Heart right ventricle (tissue), 16 donors: ENCODE results near the gene NDE1. TPM values are rescaled to one million over a fixed set of nuclear protein-coding genes. Genes with fewer than 3 reads are reported as not detected.
A peak's percentile ranks its signal among the peaks of the same experiment; 100 is the strongest.

Experiments
- ATAC-seq, 8 donors: fragments of 200-7000 bp; cut with Tn5 transposase; one replicate each; pipeline ENCODE4 v1.9.1; 2020; ENCODE audit warnings: mild to moderate bottlenecking in 8 of 8, moderate library complexity in 8 of 8, moderate number of reproducible peaks in 1 of 8
- DNase-seq, 2 donors: peaks; one replicate each; pipeline ENCODE4 v3.0.0-alpha.2; 2020
- H3K27ac ChIP-seq, 10 donors: fragments of 200-600 bp; sonication (generic) in 2 of 10; one replicate each; pipeline versions ENCODE4 v1.5.0 to v1.8.0; 2020 to 2022; ENCODE audit warnings: mild to moderate bottlenecking in 3 of 10
- H3K27me3 ChIP-seq, 7 donors: fragments of 200-600 bp; one replicate each; pipeline ENCODE4 v1.8.0; 2021 to 2022; ENCODE audit warnings: mild to moderate bottlenecking in 2 of 7
- H3K36me3 ChIP-seq, 9 donors: fragments of 200-600 bp; sonication (generic) in 1 of 9; one replicate each; pipeline versions ENCODE4 v1.5.0 to v1.8.0; 2020 to 2022; ENCODE audit warnings: mild to moderate bottlenecking in 2 of 9
- H3K4me1 ChIP-seq, 9 donors: fragments of 200-600 bp; sonication (generic) in 1 of 9; one replicate each; pipeline versions ENCODE4 v1.5.0 to v1.8.0; 2020 to 2022; ENCODE audit warnings: mild to moderate bottlenecking in 4 of 9
- H3K4me3 ChIP-seq, 10 donors: fragments of 200-600 bp; sonication (generic) in 2 of 10; one replicate each; pipeline versions ENCODE4 v1.5.0 to v1.8.0; 2020 to 2022; ENCODE audit warnings: mild to moderate bottlenecking in 7 of 10, moderate library complexity in 2 of 10
- H3K9me3 ChIP-seq, 11 donors: fragments of 200-600 bp in 10 of 11; sonication (generic) in 2 of 11; one replicate each; pipeline versions ENCODE4 v1.5.0 to v1.8.0; 2013 to 2022; ENCODE audit warnings: mild to moderate bottlenecking in 2 of 11, control low read depth in 1 of 11, moderate library complexity in 1 of 11
- WGBS, 2 donors: extraction: QIAGEN DNeasy Blood & Tissue Kit; methylation state at CpG; one replicate each; pipeline ENCODE4 v1.1.7; 2013; ENCODE audit warnings: inconsistent platforms in 1 of 2; 5-methylcytosine and 5-hydroxymethylcytosine counted together
- intact Hi-C, 10 donors: fragments of 100-400 bp; cut with DNase I; formaldehyde crosslinking; loops; one replicate each; pipeline versions ENCODE4 v1.11.1 to v1.14.2; 2022
- polyA plus RNA-seq, 2 donors: library from polyadenylated mRNA; stranded (reverse); fragments of 200-250 nt; gene quantifications; one replicate each; pipeline ENCODE4 v1.2.3, GENCODE V29; 2013
- total RNA-seq, 10 donors: library from RNA; stranded (reverse); fragmentation: NEBNext Ultra II Directional in 3 of 10; extraction: Animal tissue kit (Norgen Biotek cat#: 25700) in 3 of 10; gene quantifications; one replicate each; pipeline versions ENCODE4 v1.2.1 to v1.2.4, GENCODE V29; 2021 to 2023
- TF ChIP-seq, protein P1 (sequence below), 9 donors: fragments of 200-600 bp; sonication (generic) in 2 of 9; IDR thresholded peaks; one replicate each; pipeline versions ENCODE4 v1.5.0 to v1.8.0; 2021 to 2022; ENCODE audit warnings: antibody characterized with exemption in 9 of 9, mild to moderate bottlenecking in 5 of 9, moderate library complexity in 1 of 9
- donor health status: Arrhythmogenic right ventricular cardiomyopathy.
- donor health status: ischemic (EF 13 %, LVEDD 7.1; RV severe dilation, severe dysfunction).
- donor health status: healthy with polysubstance abuse.
- donor health status: DM: no; HTN: yes; CAD: no.
- donor health status: DM: no; HTN: no; CAD: no.
- donor health status: ischemic (EF 25% LVEDD 6.9; RV normal size, moderate dysfunction).
- donor health status: ischemic (EF 25% LVEDD 5.7; RV mildly dilated, moderate dysfunction).
- donor health status: healthy.
- donor health status: DM: yes; HTN: yes; CAD: no.
- donor health status: Ischemic cardiomyopathy.
- donor health status: ischemic (EF 35%, LVEDD 5.7; RV mildly dilated, moderate dysfunction).
- donor health status: nonischemic (EF 11% LVEDD 7.7; RV severe dilation, severe dysfunction).
- donor health status: DM: yes; HTN: yes; CAD: no.
- donor health status: PGD.
- donor health status: ischemic (EF 29% LVEDD 5.4; RV normal size, mild dysfunction).
- donor health status: nonischemic (EF 23%, LVEDD 6.1; RV moderate dilation, normal function).

The NDE1 gene
- total and polyA plus RNA-seq, 12 donors: 6.0 to 29.0 (median 18.6) TPM

DNA sequence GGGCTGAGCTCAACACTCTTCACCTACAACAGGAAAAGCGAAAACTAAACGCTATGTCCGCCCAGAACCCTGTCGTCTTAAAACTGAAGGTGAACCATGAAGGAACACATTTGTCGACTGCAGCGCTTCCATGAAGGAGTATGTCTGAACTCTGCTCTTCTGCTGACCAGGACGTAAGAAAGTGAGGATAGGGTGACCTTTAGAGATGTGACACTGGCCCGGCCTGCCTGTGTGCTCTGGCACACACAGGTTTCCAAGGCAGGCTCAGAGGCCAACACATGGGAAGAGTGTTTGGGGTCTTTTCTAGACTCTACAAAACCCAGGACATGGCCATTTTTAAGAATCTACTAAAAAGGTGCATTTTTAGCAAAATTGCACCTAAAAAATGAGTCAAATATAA lies 28.2 kb upstream of the NDE1 start:
- peak in 6 of 8 donors; percentile 67 to 81 (median 74) for ATAC-seq
- intact Hi-C loops: loop anchor here in 2 of 10 donors (5.0 to 10.0 kb wide), 2 partner anchors 195 to 197 kb away; no protein-coding TSS in a partner anchor
- WGBS, 2 donors: 57 to 74% methylated on average over 8 of the region's 8 CpGs
- TF ChIP-seq, protein P1, sequence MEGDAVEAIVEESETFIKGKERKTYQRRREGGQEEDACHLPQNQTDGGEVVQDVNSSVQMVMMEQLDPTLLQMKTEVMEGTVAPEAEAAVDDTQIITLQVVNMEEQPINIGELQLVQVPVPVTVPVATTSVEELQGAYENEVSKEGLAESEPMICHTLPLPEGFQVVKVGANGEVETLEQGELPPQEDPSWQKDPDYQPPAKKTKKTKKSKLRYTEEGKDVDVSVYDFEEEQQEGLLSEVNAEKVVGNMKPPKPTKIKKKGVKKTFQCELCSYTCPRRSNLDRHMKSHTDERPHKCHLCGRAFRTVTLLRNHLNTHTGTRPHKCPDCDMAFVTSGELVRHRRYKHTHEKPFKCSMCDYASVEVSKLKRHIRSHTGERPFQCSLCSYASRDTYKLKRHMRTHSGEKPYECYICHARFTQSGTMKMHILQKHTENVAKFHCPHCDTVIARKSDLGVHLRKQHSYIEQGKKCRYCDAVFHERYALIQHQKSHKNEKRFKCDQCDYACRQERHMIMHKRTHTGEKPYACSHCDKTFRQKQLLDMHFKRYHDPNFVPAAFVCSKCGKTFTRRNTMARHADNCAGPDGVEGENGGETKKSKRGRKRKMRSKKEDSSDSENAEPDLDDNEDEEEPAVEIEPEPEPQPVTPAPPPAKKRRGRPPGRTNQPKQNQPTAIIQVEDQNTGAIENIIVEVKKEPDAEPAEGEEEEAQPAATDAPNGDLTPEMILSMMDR (IDR thresholded peaks at IDR 0.05): no peak
- H3K4me1 ChIP-seq: peaks cover 0 to 27% (median 20%) of the 10 kb centered on the region in 9 donors
- peak overlapping the region; percentile 15 to 81 (median 60) for H3K27ac ChIP-seq
- H3K4me3 ChIP-seq: peak overlapping the region in 2 of 10 donors; percentile 1 to 10
- H3K9me3 ChIP-seq: no peaks in the 10 kb centered on the region
- no peak for DNase-seq
- H3K36me3 ChIP-seq: peaks cover 0 to 100% (median 55%) of the 10 kb centered on the region in 9 donors
- no peaks in the 10 kb centered on the region for H3K27me3 ChIP-seq

DNA sequence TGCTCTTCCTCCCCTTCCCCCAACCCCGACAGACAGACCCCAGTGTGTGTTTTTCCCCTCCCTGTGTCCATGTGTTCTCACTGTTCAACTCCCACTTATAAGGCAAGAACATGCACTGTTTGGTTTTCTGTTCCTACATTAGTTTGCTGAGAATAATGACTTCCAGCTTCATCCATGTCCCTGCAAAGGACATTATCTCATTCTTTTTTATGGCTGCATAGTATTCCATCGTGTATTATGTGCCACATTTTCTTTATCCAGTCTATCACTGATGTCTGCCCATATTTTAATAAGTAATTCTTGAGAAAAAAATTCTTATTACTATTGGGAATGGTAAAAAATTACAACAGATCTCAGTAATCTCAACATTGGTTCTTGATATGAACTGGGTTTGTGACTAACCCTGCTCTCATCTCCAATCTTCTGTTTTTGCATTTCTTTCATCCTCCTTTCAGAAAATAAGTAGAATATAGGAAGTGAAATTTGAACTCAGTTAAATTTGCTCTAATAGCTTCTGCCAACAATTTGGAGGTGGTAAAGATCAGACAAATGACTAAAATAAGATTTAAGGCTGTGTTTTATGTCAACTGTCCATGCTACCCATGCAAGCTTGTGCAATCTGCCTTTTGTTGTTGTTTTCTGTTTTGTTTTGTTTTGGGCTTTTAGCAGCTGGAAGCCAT lies 18.2 kb upstream of the NDE1 start:
- Histone ChIP-seq H3K27me3 (no peaks in the 10 kb centered on the region), H3K4me3 (no peak overlapping the region), H3K4me1 (peaks cover 0 to 10% (median 0%) of the 10 kb centered on the region in 9 donors), H3K27ac (no peak overlapping the region), H3K9me3 (no peaks in the 10 kb centered on the region), H3K36me3 (peaks cover 0 to 100% (median 64%) of the 10 kb centered on the region in 9 donors)
- intact Hi-C loops: no loop called here
- ATAC-seq (no peak), DNase-seq (no peak)
- TF ChIP-seq, protein P1 (IDR thresholded peaks at IDR 0.05): no peak
- 97 to 98% methylated on average over 2 of the region's 2 CpGs for WGBS, 2 donors

DNA sequence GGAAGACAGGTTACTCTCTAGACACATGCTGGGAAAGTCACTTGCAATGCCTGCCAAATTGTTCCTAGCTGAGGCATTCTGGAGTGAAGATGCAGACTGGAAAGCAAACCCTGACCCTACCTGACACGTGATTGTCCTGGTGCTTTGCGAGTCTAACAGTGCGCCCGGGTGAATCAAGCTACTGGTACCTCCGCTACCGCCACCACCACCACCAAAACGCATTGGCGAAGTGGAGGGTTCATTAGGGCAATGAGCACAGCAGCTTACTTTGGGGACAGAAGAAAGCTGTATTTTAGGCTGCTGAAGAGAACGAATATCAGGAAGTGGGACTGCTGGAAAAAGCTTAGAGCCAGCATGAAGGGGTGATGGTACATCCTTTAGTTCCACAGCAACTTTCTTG lies 14.1 kb upstream of the NDE1 start:
- Histone ChIP-seq H3K9me3 (no peaks in the 10 kb centered on the region), H3K27ac (peak overlapping the region in 1 of 10 donors; percentile 70), H3K27me3 (no peaks in the 10 kb centered on the region), H3K4me1 (peaks cover 0 to 24% (median 6%) of the 10 kb centered on the region in 9 donors), H3K36me3 (peaks cover 0 to 95% (median 73%) of the 10 kb centered on the region in 9 donors), H3K4me3 (no peak overlapping the region)
- no peak for DNase-seq
- TF ChIP-seq, protein P1 (IDR thresholded peaks at IDR 0.05): no peak
- WGBS, 2 donors: 93 to 96% methylated on average over 9 of the region's 9 CpGs
- ATAC-seq: no peak
- intact Hi-C loops: no loop called here

DNA sequence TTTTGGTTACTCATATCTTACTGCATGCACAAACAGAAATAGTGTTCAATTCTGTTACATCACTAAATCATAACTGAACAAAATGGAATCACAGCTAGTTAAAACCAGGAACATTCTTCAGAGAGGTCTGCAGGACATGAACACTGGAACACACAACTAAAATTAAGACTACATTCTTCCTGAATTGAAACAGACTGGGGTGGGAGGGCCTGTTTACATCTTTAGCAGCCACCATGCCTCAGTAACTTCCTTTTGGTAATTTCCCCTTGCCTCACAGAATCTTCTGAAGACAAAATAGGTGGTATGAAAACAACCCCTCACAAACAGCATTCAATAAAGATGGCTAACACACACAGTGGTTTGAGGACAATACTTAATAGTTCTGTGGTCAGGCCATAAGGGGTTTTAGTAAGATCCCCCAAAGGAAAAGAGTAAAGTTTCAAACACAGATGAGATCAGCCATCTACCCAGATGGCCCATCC lies 13.6 kb upstream of the NDE1 start:
- ATAC-seq: no peak
- intact Hi-C loops: no loop called here
- Histone ChIP-seq H3K27ac (peak overlapping the region in 1 of 10 donors; percentile 70), H3K36me3 (peaks cover 0 to 90% (median 68%) of the 10 kb centered on the region in 9 donors), H3K4me3 (no peak overlapping the region), H3K4me1 (peaks cover 0 to 29% (median 11%) of the 10 kb centered on the region in 9 donors), H3K9me3 (no peaks in the 10 kb centered on the region), H3K27me3 (no peaks in the 10 kb centered on the region)
- no peak for DNase-seq
- TF ChIP-seq, protein P1 (IDR thresholded peaks at IDR 0.05): no peak
